CD8-positive, alpha-beta memory T cell (primary cell): Measurements from ENCODE around the gene GPR31. TPM values are rescaled to one million over a fixed set of nuclear protein-coding genes. Genes with fewer than 3 reads are reported as not detected.
A peak's percentile ranks its signal among the peaks of the same experiment; 100 is the strongest.
"Not testable (repeated sequence)": the region's sequence is repeated elsewhere in the genome, so short reads cannot be mapped to it uniquely, and the experiment has no call there.

Source experiments
- CTCF ChIA-PET: fragments of 350-600 bp; sonication (Branson Sonifier 250); formaldehyde crosslinking; loops from one replicate; lab custom pipeline; 2021; ENCODE audit warnings: antibody characterized with exemption; lab: Charles Lee
- POLR2A ChIA-PET: fragments of 350-600 bp; sonication (Branson Sonifier 250); formaldehyde crosslinking; loops from one replicate; lab custom pipeline; 2021; ENCODE audit warnings: antibody characterized with exemption; lab: Charles Lee
- DNase-seq, 5 donors: peaks; one replicate each; pipeline versions ENCODE4 v3.0.0 to v3.0.0-alpha.2; 2020 to 2022; ENCODE audit warnings: mixed read lengths in 1 of 5
- H3K27ac ChIP-seq: one replicate; pipeline ENCODE4 v1.7.0; 2013; ENCODE audit warnings: low read depth, mild to moderate bottlenecking, low read length, moderate library complexity
- H3K27me3 ChIP-seq: 2 replicates; pipeline ENCODE4 v1.7.0; 2013; ENCODE audit warnings: low read length, mild to moderate bottlenecking; ENCODE audit not compliant: insufficient read depth, poor library complexity, severe bottlenecking
- H3K36me3 ChIP-seq: 2 replicates; pipeline ENCODE4 v1.7.0; 2013; ENCODE audit warnings: mild to moderate bottlenecking, low read length, moderate library complexity; ENCODE audit not compliant: insufficient read depth
- H3K4me1 ChIP-seq: 2 replicates; pipeline ENCODE4 v1.7.0; 2013; ENCODE audit warnings: mild to moderate bottlenecking, low read length, moderate library complexity; ENCODE audit not compliant: insufficient read depth
- H3K4me3 ChIP-seq: 2 replicates; pipeline ENCODE4 v1.7.0; 2013; ENCODE audit warnings: mild to moderate bottlenecking, low read length
- H3K9me3 ChIP-seq: 2 replicates; pipeline ENCODE4 v1.7.0; 2013; ENCODE audit warnings: mild to moderate bottlenecking, low read length
- H3K27ac Mint-ChIP-seq, 8 donors: one replicate each; pipeline ENCODE4 v1.8.0; 2020 to 2021; ENCODE audit warnings: mixed read lengths in 8 of 8, mild to moderate bottlenecking in 6 of 8, inconsistent platforms in 3 of 8, moderate library complexity in 3 of 8
- H3K27me3 Mint-ChIP-seq, 2 donors: one replicate each; pipeline ENCODE4 v1.8.0; 2020 to 2021; ENCODE audit warnings: mixed read lengths in 2 of 2, mild to moderate bottlenecking in 1 of 2, moderate library complexity in 1 of 2
- H3K36me3 Mint-ChIP-seq, 3 donors: one replicate each; pipeline ENCODE4 v1.8.0; 2020 to 2021; ENCODE audit warnings: mixed read lengths in 3 of 3, inconsistent platforms in 1 of 3, mild to moderate bottlenecking in 1 of 3
- H3K4me1 Mint-ChIP-seq, 3 donors: one replicate each; pipeline ENCODE4 v1.8.0; 2020 to 2021; ENCODE audit warnings: mixed read lengths in 3 of 3, inconsistent platforms in 1 of 3, mild to moderate bottlenecking in 1 of 3
- H3K4me3 Mint-ChIP-seq, 7 donors: one replicate each; pipeline ENCODE4 v1.8.0; 2020 to 2021; ENCODE audit warnings: mixed read lengths in 7 of 7, mild to moderate bottlenecking in 6 of 7, moderate library complexity in 4 of 7, inconsistent platforms in 2 of 7
- H3K9me3 Mint-ChIP-seq, 5 donors: one replicate each; pipeline ENCODE4 v1.8.0; 2020 to 2022; ENCODE audit warnings: mixed read lengths in 5 of 5, mild to moderate bottlenecking in 3 of 5, moderate library complexity in 2 of 5, inconsistent platforms in 1 of 5
- polyA plus RNA-seq: library from polyadenylated mRNA; unstranded; fragments of 300-500 nt; fragmentation: Illumina TruSeq; gene quantifications from one replicate; pipeline ENCODE4 v1.2.3, GENCODE V29; 2021
- total RNA-seq, 2 experiments: library from RNA; stranded (reverse); gene quantifications; one replicate each; pipeline ENCODE4 v1.2.3, GENCODE V29; 2021

GPR31 gene
- total and polyA plus RNA-seq, 3 experiments from 2014 or later, result not detected

GRCh38 chr6:167193515-167194125, 35.8 kb upstream of the GPR31 start:
- H3K4me3 Mint-ChIP-seq, H3K4me1 ChIP-seq, CTCF ChIA-PET, H3K4me1 Mint-ChIP-seq, H3K36me3 ChIP-seq, H3K4me3 ChIP-seq, H3K9me3 Mint-ChIP-seq, H3K36me3 Mint-ChIP-seq, H3K9me3 ChIP-seq, H3K27ac ChIP-seq, POLR2A ChIA-PET, DNase-seq, H3K27me3 ChIP-seq: not testable (repeated sequence)
- peak overlapping the region in 1 of 8 donors; percentile 15 for H3K27ac Mint-ChIP-seq
- peaks cover 13 to 44% of the 10 kb centered on the region in 2 donors for H3K27me3 Mint-ChIP-seq

- CTCF ChIA-PET, H3K9me3 Mint-ChIP-seq: not testable (repeated sequence)
Observed at GRCh38 chr6:167191043-167191583, 33.3 kb upstream of the GPR31 start.

GRCh38 chr6:167187275-167187674, 29.5 kb upstream of the GPR31 start:
- H3K36me3 ChIP-seq, H3K9me3 Mint-ChIP-seq, DNase-seq, CTCF ChIA-PET, H3K4me3 Mint-ChIP-seq, H3K4me1 Mint-ChIP-seq, H3K27me3 ChIP-seq, POLR2A ChIA-PET, H3K4me1 ChIP-seq, H3K9me3 ChIP-seq, H3K27ac ChIP-seq, H3K27ac Mint-ChIP-seq, H3K36me3 Mint-ChIP-seq, H3K4me3 ChIP-seq: not testable (repeated sequence)
- H3K27me3 Mint-ChIP-seq, result peaks cover 2 to 12% of the 10 kb centered on the region in 2 donors

More at GRCh38 chr6:167191043-167191583, 33.3 kb upstream of the GPR31 start:
- H3K4me1 Mint-ChIP-seq, H3K27ac ChIP-seq, H3K36me3 Mint-ChIP-seq, H3K9me3 ChIP-seq, H3K27me3 ChIP-seq, POLR2A ChIA-PET, H3K4me3 Mint-ChIP-seq, H3K36me3 ChIP-seq, H3K4me3 ChIP-seq, H3K4me1 ChIP-seq, H3K27ac Mint-ChIP-seq, DNase-seq: not testable (repeated sequence)
- peaks cover 5 to 25% of the 10 kb centered on the region in 2 donors for H3K27me3 Mint-ChIP-seq

- H3K36me3 ChIP-seq, H3K36me3 Mint-ChIP-seq, H3K27me3 ChIP-seq, H3K4me1 Mint-ChIP-seq, H3K4me1 ChIP-seq, H3K9me3 Mint-ChIP-seq, H3K9me3 ChIP-seq, POLR2A ChIA-PET, DNase-seq, H3K4me3 Mint-ChIP-seq, H3K27me3 Mint-ChIP-seq, CTCF ChIA-PET, H3K27ac Mint-ChIP-seq, H3K4me3 ChIP-seq, H3K27ac ChIP-seq: not testable (repeated sequence)
Observed at GRCh38 chr6:167185101-167185500, 27.3 kb upstream of the GPR31 start.

GRCh38 chr6:167182913-167183314, 25.1 kb upstream of the GPR31 start:
- H3K4me1 Mint-ChIP-seq, H3K27ac Mint-ChIP-seq, H3K27me3 ChIP-seq, H3K4me3 ChIP-seq, H3K9me3 ChIP-seq, H3K9me3 Mint-ChIP-seq, H3K4me1 ChIP-seq, H3K27me3 Mint-ChIP-seq, H3K36me3 ChIP-seq, POLR2A ChIA-PET, H3K27ac ChIP-seq, DNase-seq, CTCF ChIA-PET, H3K36me3 Mint-ChIP-seq, H3K4me3 Mint-ChIP-seq: not testable (repeated sequence)

GRCh38 chr6:167181351-167181750, 23.6 kb upstream of the GPR31 start:
- H3K4me1 ChIP-seq, H3K27me3 Mint-ChIP-seq, H3K4me3 ChIP-seq, H3K36me3 Mint-ChIP-seq, H3K4me1 Mint-ChIP-seq, H3K9me3 ChIP-seq, CTCF ChIA-PET, POLR2A ChIA-PET, H3K27ac ChIP-seq, H3K9me3 Mint-ChIP-seq, DNase-seq, H3K36me3 ChIP-seq, H3K27me3 ChIP-seq, H3K27ac Mint-ChIP-seq, H3K4me3 Mint-ChIP-seq: not testable (repeated sequence)

- H3K9me3 Mint-ChIP-seq, H3K27ac Mint-ChIP-seq, POLR2A ChIA-PET, CTCF ChIA-PET, H3K27me3 Mint-ChIP-seq, H3K4me3 ChIP-seq, H3K4me1 ChIP-seq, H3K27ac ChIP-seq, H3K36me3 Mint-ChIP-seq, DNase-seq, H3K9me3 ChIP-seq, H3K4me3 Mint-ChIP-seq, H3K36me3 ChIP-seq, H3K4me1 Mint-ChIP-seq, H3K27me3 ChIP-seq: not testable (repeated sequence)
Observed at GRCh38 chr6:167180086-167180485, 22.3 kb upstream of the GPR31 start.

- H3K4me1 ChIP-seq, H3K4me3 Mint-ChIP-seq, CTCF ChIA-PET, H3K9me3 Mint-ChIP-seq, H3K27ac ChIP-seq, DNase-seq, H3K27me3 Mint-ChIP-seq, H3K36me3 Mint-ChIP-seq, H3K27me3 ChIP-seq, H3K27ac Mint-ChIP-seq, H3K4me3 ChIP-seq, POLR2A ChIA-PET, H3K9me3 ChIP-seq, H3K36me3 ChIP-seq, H3K4me1 Mint-ChIP-seq: not testable (repeated sequence)
Observed at GRCh38 chr6:167178896-167179655, 21.3 kb upstream of the GPR31 start.
